ENCODE results near the gene NUMB. TPM values are rescaled to one million over a fixed set of nuclear protein-coding genes. Genes with fewer than 3 reads are reported as not detected.

NUMB gene
- total and polyA plus RNA-seq, 2 of the 4 experiments (the other 2 are of a cell fraction) = 45.9 to 114 TPM

DNA sequence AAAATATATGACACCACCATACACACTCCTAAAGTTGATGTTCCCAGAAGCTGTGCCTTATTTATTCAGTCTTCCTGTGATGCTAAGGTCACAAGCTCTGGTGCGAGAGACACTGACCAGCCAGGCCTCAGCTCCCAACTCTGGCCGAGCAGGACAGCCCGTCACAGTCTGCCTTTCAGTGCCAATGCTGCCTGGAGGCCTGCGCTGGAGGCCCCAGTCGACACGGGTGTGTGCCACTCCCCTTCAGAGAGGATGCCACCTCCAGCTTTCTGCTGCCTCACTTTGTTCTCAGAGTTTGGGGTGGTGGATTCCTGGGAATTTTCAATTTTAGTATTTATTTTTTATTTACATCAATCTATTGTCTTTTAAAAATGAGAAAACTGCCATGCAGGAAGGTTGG, 228.3 kb downstream of the NUMB start:
- no peak overlapping the region for H4K91ac ChIP-seq (ENCODE audit: insufficient read depth, low read depth, low read length)
- H3K27me3 ChIP-seq (ENCODE audit: control insufficient read depth, insufficient read depth, low read length) = peaks cover 18% of the 10 kb centered on the region
- ATAC-seq (ENCODE audit: low read depth) (no peak), DNase-seq (no peak)
- peak overlapping the region; percentile 46 for H2AK9ac ChIP-seq (replicated peaks; ENCODE audit: low read depth, low read length, poor library complexity)
- intact Hi-C loops (cut with micrococcal nuclease) (no loop called here), dilution Hi-C loops (cut with HindIII; ENCODE audit: low sequenced_read_pairs, unreplicated experiment) (no loop called here), in situ Hi-C loops (cut with MboI; ENCODE audit: low sequenced_read_pairs) (no loop called here)
- no TSS peak for BruUV-seq (replicated peaks)
- H2BK15ac ChIP-seq (ENCODE audit: low read depth, low read length) = no peak overlapping the region
- no peak overlapping the region for H3K4ac ChIP-seq (ENCODE audit: low read depth, low read length)
- 100% methylated on average over 1 of the region's 6 CpGs; no CpG with 5 or more reads in 1 of the 2 experiments for WGBS, 2 experiments (ENCODE audit: extremely low coverage in 2 of 2, insufficient read length in 1 of 2)
- H3K56ac ChIP-seq (ENCODE audit: extremely low read depth, insufficient read depth, low read length) = no peak overlapping the region
- H2BK20ac ChIP-seq (ENCODE audit: low read depth, low read length) = no peak overlapping the region
- no peak overlapping the region for H2BK120ac ChIP-seq (ENCODE audit: low read depth, low read length)
- no peak overlapping the region for H3K27ac ChIP-seq (ENCODE audit: insufficient read depth, low read length)
- no peak overlapping the region for H4K5ac ChIP-seq (ENCODE audit: low read depth, low read length)
- H2AFZ ChIP-seq (replicated peaks; ENCODE audit: low read length, poor library complexity) = no peak overlapping the region
- TF ChIP-seq, protein P1, sequence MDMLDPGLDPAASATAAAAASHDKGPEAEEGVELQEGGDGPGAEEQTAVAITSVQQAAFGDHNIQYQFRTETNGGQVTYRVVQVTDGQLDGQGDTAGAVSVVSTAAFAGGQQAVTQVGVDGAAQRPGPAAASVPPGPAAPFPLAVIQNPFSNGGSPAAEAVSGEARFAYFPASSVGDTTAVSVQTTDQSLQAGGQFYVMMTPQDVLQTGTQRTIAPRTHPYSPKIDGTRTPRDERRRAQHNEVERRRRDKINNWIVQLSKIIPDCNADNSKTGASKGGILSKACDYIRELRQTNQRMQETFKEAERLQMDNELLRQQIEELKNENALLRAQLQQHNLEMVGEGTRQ (IDR thresholded peaks at IDR 0.05; ENCODE audit: low read depth, low read length) = no peak
- TF ChIP-seq RCOR1 (IDR thresholded peaks at IDR 0.05; ENCODE audit: insufficient replicate concordance, low read length) = no peak
- TF ChIP-seq FOS (IDR thresholded peaks at IDR 0.05; ENCODE audit: low read depth, low read length) = no peak
- TF ChIP-seq CHD1 (IDR thresholded peaks at IDR 0.05; ENCODE audit: low read depth, low read length) = no peak
- TF ChIP-seq, protein P2, sequence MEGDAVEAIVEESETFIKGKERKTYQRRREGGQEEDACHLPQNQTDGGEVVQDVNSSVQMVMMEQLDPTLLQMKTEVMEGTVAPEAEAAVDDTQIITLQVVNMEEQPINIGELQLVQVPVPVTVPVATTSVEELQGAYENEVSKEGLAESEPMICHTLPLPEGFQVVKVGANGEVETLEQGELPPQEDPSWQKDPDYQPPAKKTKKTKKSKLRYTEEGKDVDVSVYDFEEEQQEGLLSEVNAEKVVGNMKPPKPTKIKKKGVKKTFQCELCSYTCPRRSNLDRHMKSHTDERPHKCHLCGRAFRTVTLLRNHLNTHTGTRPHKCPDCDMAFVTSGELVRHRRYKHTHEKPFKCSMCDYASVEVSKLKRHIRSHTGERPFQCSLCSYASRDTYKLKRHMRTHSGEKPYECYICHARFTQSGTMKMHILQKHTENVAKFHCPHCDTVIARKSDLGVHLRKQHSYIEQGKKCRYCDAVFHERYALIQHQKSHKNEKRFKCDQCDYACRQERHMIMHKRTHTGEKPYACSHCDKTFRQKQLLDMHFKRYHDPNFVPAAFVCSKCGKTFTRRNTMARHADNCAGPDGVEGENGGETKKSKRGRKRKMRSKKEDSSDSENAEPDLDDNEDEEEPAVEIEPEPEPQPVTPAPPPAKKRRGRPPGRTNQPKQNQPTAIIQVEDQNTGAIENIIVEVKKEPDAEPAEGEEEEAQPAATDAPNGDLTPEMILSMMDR (conservative IDR thresholded peaks at IDR 0.05; ENCODE audit: low read depth, low read length) = no peak
- TF ChIP-seq NFE2L2 (IDR thresholded peaks at IDR 0.05; ENCODE audit: low read depth, low read length) = no peak
- TF ChIP-seq CEBPB (IDR thresholded peaks at IDR 0.05; ENCODE audit: low read depth, low read length) = no peak
- no peak for TF ChIP-seq RFX5 (IDR thresholded peaks at IDR 0.05; ENCODE audit: low read depth, low read length)
- no peak for TF ChIP-seq RAD21 (IDR thresholded peaks at IDR 0.05; ENCODE audit: low read length)
- no peak for TF ChIP-seq MXI1 (IDR thresholded peaks at IDR 0.05; ENCODE audit: borderline replicate concordance, low read depth, low read length)
- TF ChIP-seq MAFK (IDR thresholded peaks at IDR 0.05; ENCODE audit: low read depth, low read length) = no peak
- no peak for TF ChIP-seq POLR2A (IDR thresholded peaks at IDR 0.05; ENCODE audit: low read depth, low read length)
- no peak for TF ChIP-seq ELK1 (IDR thresholded peaks at IDR 0.05; ENCODE audit: borderline replicate concordance, low read depth, low read length)
- no peak for TF ChIP-seq SMC3 (IDR thresholded peaks at IDR 0.05; ENCODE audit: low read depth, low read length)
- TF ChIP-seq BHLHE40 (IDR thresholded peaks at IDR 0.05; ENCODE audit: low read depth, low read length) = no peak
- no peak for TF ChIP-seq MAZ (IDR thresholded peaks at IDR 0.05; ENCODE audit: borderline replicate concordance, low read depth, low read length)
- H3K79me1 ChIP-seq (ENCODE audit: low read depth in 1 of 2, low read length in 2 of 2) = 0 out of 4 replicates have a peak, but pooled peaks cover 0 to 5% of the 10 kb centered on the region in 2 experiments
- peaks cover 10% of the 10 kb centered on the region for H4K20me1 ChIP-seq (ENCODE audit: insufficient read depth, low read length)
- H4K8ac ChIP-seq (ENCODE audit: low read depth in 2 of 2, low read length in 2 of 2) = no peak overlapping the region
- no peak overlapping the region for H3K18ac ChIP-seq (ENCODE audit: low read depth, low read length)
- no peaks in the 10 kb centered on the region for H3K9me3 ChIP-seq (ENCODE audit: control insufficient read depth, insufficient read depth, low read length)
- no peak overlapping the region for H3K9ac ChIP-seq (ENCODE audit: low read depth, low read length)
- POLR2A ChIA-PET (ENCODE audit: unreplicated experiment) = no interaction called here
- peaks cover 21% of the 10 kb centered on the region for H3K4me1 ChIP-seq (ENCODE audit: control insufficient read depth, insufficient read depth, low read length)
- no peak overlapping the region for H3K23ac ChIP-seq (ENCODE audit: low read depth, low read length)
- no peaks in the 10 kb centered on the region for H3K36me3 ChIP-seq (ENCODE audit: control insufficient read depth, insufficient read depth, low read length)
- H3K4me3 ChIP-seq (ENCODE audit: insufficient read depth, low read depth, low read length) = no peak overlapping the region
- H3K4me2 ChIP-seq (ENCODE audit: low read depth, low read length) = no peak overlapping the region
- H2BK5ac ChIP-seq (ENCODE audit: low read depth, low read length, poor library complexity, severe bottlenecking) = no peak overlapping the region
- H3K14ac ChIP-seq (replicated peaks; ENCODE audit: low read depth, low read length) = no peak overlapping the region
- H3K9me1 ChIP-seq (ENCODE audit: insufficient read depth, low read length) = peaks cover 14% of the 10 kb centered on the region
- CTCF ChIA-PET = no interaction called here
- peak overlapping the region; percentile 62; the same call in 1 of the 2 replicates for H2AK5ac ChIP-seq (ENCODE audit: low read depth, low read length)

Data from IMR-90 (cell line).